Measurements from ENCODE around the gene SPAST. TPM values are rescaled to one million over a fixed set of nuclear protein-coding genes. Genes with fewer than 3 reads are reported as not detected.

The SPAST gene
- total and polyA plus RNA-seq, 9 of the 15 experiments (the other 6 are each of a cell fraction or from before 2014, with no cell fraction given), result 7.4 to 37.0 (median 19.0) TPM

DNA sequence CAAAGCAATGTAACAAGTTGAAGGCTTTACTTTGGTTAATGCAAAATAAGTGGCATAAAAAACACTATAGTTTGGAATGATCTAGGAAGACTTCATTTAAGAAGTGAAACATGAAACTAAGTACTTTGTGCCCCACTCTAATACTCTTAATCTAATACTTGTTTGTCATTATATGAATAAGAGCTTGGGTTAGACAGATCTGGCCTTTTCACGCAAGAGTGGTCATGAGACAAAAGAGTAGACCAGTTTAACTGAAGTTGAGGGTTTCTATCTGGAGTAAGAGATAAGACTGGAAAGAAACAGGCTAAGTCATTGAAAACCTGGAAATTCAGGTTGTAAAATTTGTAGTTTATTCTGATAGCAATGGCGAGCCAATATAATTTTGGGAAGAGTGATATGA is 105.2 kb downstream of the SPAST start (continued):
- TF ChIP-seq LEF1 (IDR thresholded peaks at IDR 0.05) (0 out of 2 replicates have a peak, but pooled peaks have one; percentile 46), EP300 (IDR thresholded peaks at IDR 0.05; ENCODE audit: low read length) (peak; percentile 88), ZNF311 (CRISPR knock-in tag; IDR thresholded peaks at IDR 0.05) (no peak; the same call in 1 of the 2 replicates), PTRF (tag; IDR thresholded peaks at IDR 0.05) (no peak), SRSF3 (IDR thresholded peaks at IDR 0.05; ENCODE audit: insufficient read depth, low read length) (no peak), MIER1 (IDR thresholded peaks at IDR 0.05; ENCODE audit: low read depth) (no peak), L3MBTL2 (IDR thresholded peaks at IDR 0.05) (no peak), SMARCA4 (IDR thresholded peaks at IDR 0.05) (peak; percentile 85), ZBTB17 (CRISPR knock-in tag; IDR thresholded peaks at IDR 0.05) (no peak), KDM1A (IDR thresholded peaks at IDR 0.05) (0 out of 4 replicates have a peak, but pooled peaks have one; percentile 11 to 13), TAF15 (IDR thresholded peaks at IDR 0.05; ENCODE audit: low read depth, low read length) (no peak), PML (IDR thresholded peaks at IDR 0.05; ENCODE audit: low read length) (peak; percentile 77), NFIX (CRISPR knock-in tag; IDR thresholded peaks at IDR 0.05; ENCODE audit: low read depth) (no peak), EGR1 (conservative IDR thresholded peaks at IDR 0.05) (no peak), NFATC3 (IDR thresholded peaks at IDR 0.05) (no peak), C11orf30 (IDR thresholded peaks at IDR 0.05; ENCODE audit: low read depth) (peak; percentile 37; the same call in 1 of the 2 replicates), HNRNPH1 (optimal IDR thresholded peaks at IDR 0.05; ENCODE audit: low read depth, low read length) (no peak), FOXM1 (IDR thresholded peaks at IDR 0.05; ENCODE audit: low read depth) (peak; percentile 45; the same call in 1 of the 2 replicates), FOXM1 (CRISPR knock-in tag; IDR thresholded peaks at IDR 0.05; ENCODE audit: low read depth) (no peak), HDGF (IDR thresholded peaks at IDR 0.05) (no peak), E2F4 (CRISPR knock-in tag; IDR thresholded peaks at IDR 0.05; ENCODE audit: low read depth) (no peak), CHD4 (IDR thresholded peaks at IDR 0.05; ENCODE audit: insufficient read depth, insufficient replicate concordance, low read depth, low read length, poor library complexity, severe bottlenecking) (no peak), ZNF592 (IDR thresholded peaks at IDR 0.05) (peak; percentile 80), POU5F1 (IDR thresholded peaks at IDR 0.05; ENCODE audit: borderline replicate concordance, low read depth, low read length, partially characterized antibody) (no peak), ZNF12 (CRISPR knock-in tag; IDR thresholded peaks at IDR 0.05) (no peak)
- TF ChIP-seq, protein P1, sequence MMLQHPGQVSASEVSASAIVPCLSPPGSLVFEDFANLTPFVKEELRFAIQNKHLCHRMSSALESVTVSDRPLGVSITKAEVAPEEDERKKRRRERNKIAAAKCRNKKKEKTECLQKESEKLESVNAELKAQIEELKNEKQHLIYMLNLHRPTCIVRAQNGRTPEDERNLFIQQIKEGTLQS (IDR thresholded peaks at IDR 0.05), result no peak
- TF ChIP-seq, protein P1 (CRISPR knock-in tag; conservative IDR thresholded peaks at IDR 0.05), result no peak

Data from K562 (cell line).